ENCODE data around the gene FGFBP2. TPM values are rescaled to one million over a fixed set of nuclear protein-coding genes. Genes with fewer than 3 reads are reported as not detected.

Gene FGFBP2
- total RNA-seq, 6 experiments from 2014 or later, result 0.29 to 1.4 (median 0.92) TPM; not detected in 3

GRCh38 chr4:15944895-15945294 lies 18.1 kb downstream of the FGFBP2 start:
- no peak overlapping the region for H3K27ac ChIP-seq
- WGBS (ENCODE audit: insufficient coverage, low coverage, low lambda C conversion rate, missing lambda C conversion rate), result 56% methylated on average over 2 of the region's 2 CpGs
- intact Hi-C loops (cut with DNase I), result no loop called here
- no peak overlapping the region for H3K4me3 ChIP-seq
- no peaks in the 10 kb centered on the region for H3K9me3 ChIP-seq
- DNase-seq (no peak), ATAC-seq (no peak)
- TF ChIP-seq CTCF (IDR thresholded peaks at IDR 0.05), result no peak
- TF ChIP-seq POLR2A (IDR thresholded peaks at IDR 0.05), result no peak
- H3K27me3 ChIP-seq, result no peaks in the 10 kb centered on the region
- H3K36me3 ChIP-seq, result no peaks in the 10 kb centered on the region
- H3K4me1 ChIP-seq, result no peaks in the 10 kb centered on the region

DNA sequence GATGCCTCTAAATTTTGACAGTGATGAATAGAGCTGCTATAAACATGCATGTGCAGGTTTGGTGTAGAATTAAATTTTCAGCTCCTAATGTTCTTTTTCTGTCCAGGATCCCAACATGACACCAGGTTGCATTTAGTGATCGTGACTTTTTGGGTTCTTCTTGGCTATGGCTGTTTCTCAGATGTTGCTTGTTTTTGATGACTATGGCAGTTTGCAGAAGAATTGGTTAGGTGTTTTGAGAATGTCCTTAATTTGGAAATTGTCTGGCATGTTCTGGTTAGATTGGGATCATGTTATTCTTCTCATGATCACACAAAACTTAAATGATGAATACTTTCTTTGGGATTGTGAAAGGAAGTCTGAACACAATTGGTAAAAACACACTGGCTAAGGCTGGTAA lies 20.7 kb downstream of the FGFBP2 start:
- Histone ChIP-seq H3K27ac (no peak overlapping the region), H3K9me3 (no peaks in the 10 kb centered on the region), H3K4me3 (no peak overlapping the region), H3K27me3 (no peaks in the 10 kb centered on the region), H3K36me3 (no peaks in the 10 kb centered on the region), H3K4me1 (no peaks in the 10 kb centered on the region)
- intact Hi-C loops (cut with DNase I), result no loop called here
- TF ChIP-seq CTCF (IDR thresholded peaks at IDR 0.05), result no peak
- TF ChIP-seq POLR2A (IDR thresholded peaks at IDR 0.05), result no peak
- DNase-seq (no peak), ATAC-seq (no peak)
- 70% methylated on average over 1 of the region's 1 CpG for WGBS (ENCODE audit: insufficient coverage, low coverage, low lambda C conversion rate, missing lambda C conversion rate)

- intact Hi-C loops (cut with DNase I), result no loop called here
- TF ChIP-seq POLR2A (IDR thresholded peaks at IDR 0.05) (no peak), CTCF (IDR thresholded peaks at IDR 0.05) (no peak)
- Histone ChIP-seq H3K4me3 (no peak within 1 kb of the TSS), H3K9me3 (no peaks in the 10 kb centered on the region), H3K27me3 (no peaks in the 10 kb centered on the region), H3K36me3 (no peaks in the 10 kb centered on the region), H3K27ac (no peak within 1 kb of the TSS), H3K4me1 (no peaks in the 10 kb centered on the region)
- DNase-seq, result no peak
- ATAC-seq, result no peak
- WGBS (ENCODE audit: insufficient coverage, low coverage, low lambda C conversion rate, missing lambda C conversion rate), result 36% methylated on average over 4 of the region's 4 CpGs
Measured at GRCh38 chr4:15938640-15939039, 24.3 kb downstream of the FGFBP2 start, which contains the start of gene FGFBP1. Gene FGFBP1 (minus strand): TSS chr4:15938740. CDS start chr4:15936632, 2,108 bp downstream.

- no peak for TF ChIP-seq POLR2A (IDR thresholded peaks at IDR 0.05)
- WGBS (ENCODE audit: insufficient coverage, low coverage, low lambda C conversion rate, missing lambda C conversion rate), result 36% methylated on average over 4 of the region's 8 CpGs
- no peaks in the 10 kb centered on the region for H3K9me3 ChIP-seq
- no peaks in the 10 kb centered on the region for H3K4me1 ChIP-seq
- H3K27me3 ChIP-seq, result no peaks in the 10 kb centered on the region
- H3K4me3 ChIP-seq, result no peak overlapping the region
- H3K27ac ChIP-seq, result no peak overlapping the region
- intact Hi-C loops (cut with DNase I), result no loop called here
- ATAC-seq, result no peak
- no peak for DNase-seq
- no peaks in the 10 kb centered on the region for H3K36me3 ChIP-seq
Measured at GRCh38 chr4:15938182-15938581, 24.8 kb downstream of the FGFBP2 start.

DNA sequence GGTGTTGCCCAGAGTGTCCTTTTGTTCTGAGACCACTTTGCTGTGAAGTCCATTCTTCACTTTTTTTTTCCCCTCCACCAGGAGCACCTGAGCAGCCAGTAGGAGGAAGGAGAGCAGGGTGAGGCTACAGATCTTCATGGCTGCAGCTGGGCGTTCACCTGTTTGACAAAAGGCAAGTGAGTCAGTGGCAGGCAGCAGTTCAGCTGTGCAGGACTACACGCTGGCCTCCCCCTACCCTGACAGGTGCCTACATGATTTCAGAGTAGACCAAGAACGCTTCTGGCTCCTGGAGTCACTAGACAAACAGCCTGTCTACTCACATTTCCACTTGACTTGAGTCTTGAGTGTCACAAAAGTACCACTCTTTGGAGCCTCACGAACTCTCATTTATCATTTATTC lies 26.5 kb downstream of the FGFBP2 start:
- DNase-seq (no peak), ATAC-seq (no peak)
- Histone ChIP-seq H3K27ac (no peak overlapping the region), H3K9me3 (no peaks in the 10 kb centered on the region), H3K4me3 (no peak overlapping the region), H3K36me3 (no peaks in the 10 kb centered on the region), H3K27me3 (no peaks in the 10 kb centered on the region), H3K4me1 (no peaks in the 10 kb centered on the region)
- WGBS (ENCODE audit: insufficient coverage, low coverage, low lambda C conversion rate, missing lambda C conversion rate), result 72% methylated on average over 3 of the region's 4 CpGs
- TF ChIP-seq POLR2A (IDR thresholded peaks at IDR 0.05) (no peak), CTCF (IDR thresholded peaks at IDR 0.05) (no peak)
- intact Hi-C loops (cut with DNase I), result no loop called here
